Fibroblast of lung (primary cell): ENCODE results near the gene C3orf38. TPM values are rescaled to one million over a fixed set of nuclear protein-coding genes. Genes with fewer than 3 reads are reported as not detected.

Source experiments
- DNase-seq, 2 donors: peaks; one replicate each; pipeline versions ENCODE4 v3.0.0 to v3.0.0-alpha.2; 2010; ENCODE audit warnings: low read depth in 2 of 2
- H2AFZ ChIP-seq: 2 replicates; pipeline ENCODE4 v1.5.1; 2012; ENCODE audit warnings: low read length, control low read depth, inconsistent platforms
- H3K27ac ChIP-seq: 2 replicates; pipeline ENCODE4 v1.5.1; 2011; ENCODE audit warnings: low read length, control low read depth; ENCODE audit not compliant: insufficient read depth
- H3K27me3 ChIP-seq: 2 replicates; pipeline ENCODE4 v1.5.1; 2011; ENCODE audit warnings: mild to moderate bottlenecking, low read length; ENCODE audit not compliant: control insufficient read depth, insufficient read depth
- H3K36me3 ChIP-seq: 2 replicates; pipeline ENCODE4 v1.5.1; 2011; ENCODE audit warnings: low read length; ENCODE audit not compliant: control insufficient read depth, insufficient read depth
- H3K4me1 ChIP-seq: 2 replicates; pipeline ENCODE4 v1.5.1; 2011; ENCODE audit warnings: low read length; ENCODE audit not compliant: control insufficient read depth, insufficient read depth; ENCODE audit errors: extremely low read depth
- H3K4me2 ChIP-seq: 2 replicates; pipeline ENCODE4 v1.5.1; 2011; ENCODE audit warnings: low read length, control low read depth; ENCODE audit not compliant: insufficient read depth; ENCODE audit errors: extremely low read depth
- H3K4me3 ChIP-seq, 4 experiments: fragments of 200-600 bp in 1 of 4; sonication (generic) in 1 of 4; replicated peaks in 1 of 4; 2 replicates each; pipeline ENCODE4 v1.5.1; 2011 to 2016; ENCODE audit warnings: low read length in 4 of 4, low read depth in 3 of 4, mild to moderate bottlenecking in 3 of 4, control low read depth in 2 of 4, inconsistent platforms in 1 of 4, mixed read lengths in 1 of 4; ENCODE audit not compliant: insufficient read depth in 1 of 4; ENCODE audit errors: control extremely low read depth in 1 of 4
- H3K79me2 ChIP-seq: 2 replicates; pipeline ENCODE4 v1.5.1; 2012; ENCODE audit warnings: mild to moderate bottlenecking, low read length, inconsistent platforms; ENCODE audit not compliant: control insufficient read depth, insufficient read depth
- H3K9ac ChIP-seq: 2 replicates; pipeline ENCODE4 v1.5.1; 2011; ENCODE audit warnings: mild to moderate bottlenecking, low read length, control low read depth; ENCODE audit not compliant: insufficient read depth
- H3K9me3 ChIP-seq: 2 replicates; pipeline ENCODE4 v1.5.1; 2012; ENCODE audit warnings: low read depth, low read length; ENCODE audit not compliant: control insufficient read depth, insufficient read depth
- H4K20me1 ChIP-seq: 2 replicates; pipeline ENCODE4 v1.5.1; 2011; ENCODE audit warnings: low read length; ENCODE audit not compliant: control insufficient read depth, insufficient read depth; ENCODE audit errors: extremely low read depth
- CTCF ChIP-seq, 2 donors: IDR thresholded peaks in 1 of 2; conservative IDR thresholded peaks in 1 of 2; 1 replicate in 1 of 2; 2 replicates in 1 of 2; pipeline ENCODE4 v1.5.1; 2011 to 2012; ENCODE audit warnings: low read length in 2 of 2, control low read depth in 1 of 2, inconsistent platforms in 1 of 2, low read depth in 1 of 2, mild to moderate bottlenecking in 1 of 2
- EZH2 ChIP-seq: IDR thresholded peaks from 2 replicates; pipeline ENCODE4 v1.5.1; 2012; ENCODE audit warnings: low read length, control low read depth, mild to moderate bottlenecking; ENCODE audit errors: missing control alignments
- polyA plus RNA-seq, 2 donors: library from polyadenylated mRNA; depleted of rRNA in 1 of 2; stranded (reverse) in 1 of 2; unstranded in 1 of 2; fragments of >200 nt; gene quantifications; 2 replicates each; pipeline ENCODE4 v1.2.1, GENCODE V29; 2011 to 2012; ENCODE audit warnings: missing spikeins in 1 of 2
- total RNA-seq: library from RNA; depleted of rRNA; stranded (reverse); fragments of >200 nt; gene quantifications from 2 replicates; pipeline ENCODE4 v1.2.1, GENCODE V29; 2014

Gene C3orf38
- total and polyA plus RNA-seq, 2 donors (not counting 1 experiment from before 2014, with no cell fraction given) = 24.5 to 26.4 TPM

- Histone ChIP-seq H3K4me3 (peak overlapping the region in 1 of 4 experiments; percentile 5), H2AFZ (no peak overlapping the region), H3K27ac (no peak overlapping the region), H3K9me3 (no peaks in the 10 kb centered on the region), H3K36me3 (no peaks in the 10 kb centered on the region), H3K79me2 (no peaks in the 10 kb centered on the region), H3K27me3 (no peaks in the 10 kb centered on the region), H3K4me2 (no peak overlapping the region), H4K20me1 (no peaks in the 10 kb centered on the region), H3K4me1 (no peaks in the 10 kb centered on the region), H3K9ac (no peak overlapping the region)
- peak; percentile 52 to 80 for DNase-seq
- TF ChIP-seq CTCF (conservative IDR thresholded peaks at IDR 0.05 in 1 of 2, IDR thresholded peaks at IDR 0.05 in 1 of 2; ENCODE audit: low read depth in 1 of 2, low read length in 2 of 2) = peak; percentile 92 to 95
- TF ChIP-seq EZH2 = no peak
Measured at GRCh38 chr3:88203642-88204055, 53.9 kb downstream of the C3orf38 start.

Other genes with a start within 250 kb of the C3orf38 start
- gene CGGBP1, start 91.0 kb upstream of the C3orf38 start, total RNA-seq = 56.5 and 71.0 TPM in 2 replicates
- gene CGGBP1, start 91.0 kb upstream of the C3orf38 start, polyA plus RNA-seq = 61.1 and 70.8 TPM in 2 replicates
- 14.4 and 16.3 TPM in 2 replicates for gene ZNF654, start 90.7 kb upstream of the C3orf38 start, total RNA-seq
- gene ZNF654, start 90.7 kb upstream of the C3orf38 start, polyA plus RNA-seq = 4.3 and 6.5 TPM in 2 replicates